HepG2 (cell line): ENCODE results near the gene EXOC3L4. TPM values are rescaled to one million over a fixed set of nuclear protein-coding genes. Genes with fewer than 3 reads are reported as not detected.
A peak's percentile ranks its signal among the peaks of the same experiment; 100 is the strongest.

ENCODE experiments used
- FOXA3 ChIP-seq: IDR thresholded peaks from 2 replicates; pipeline ENCODE4 v1.6.1; 2016; ENCODE audit warnings: missing genetic modification reagents, missing compliant biosample characterization
- HDAC1 ChIP-seq: sonication (generic); formaldehyde crosslinking; IDR thresholded peaks from 2 replicates; pipeline ENCODE4 v1.5.1; 2020; ENCODE audit warnings: mild to moderate bottlenecking, missing genetic modification reagents
- MAFK ChIP-seq, 2 experiments: IDR thresholded peaks in 1 of 2; conservative IDR thresholded peaks in 1 of 2; 2 replicates each; pipeline ENCODE4 v1.6.1; 2011; ENCODE audit warnings: improper control_type of control experiment in 2 of 2, low read length in 2 of 2
- NONO ChIP-seq, 2 experiments: fragments of 450-650 bp in 1 of 2; sonication (generic) in 1 of 2; formaldehyde crosslinking in 1 of 2; IDR thresholded peaks in 1 of 2; conservative IDR thresholded peaks in 1 of 2; 2 replicates each; pipeline versions ENCODE4 v1.6.1 to v1.8.0; 2017 to 2022; ENCODE audit warnings: mild to moderate bottlenecking in 1 of 2, missing genetic modification reagents in 1 of 2, moderate library complexity in 1 of 2
- POGZ ChIP-seq: sonication (generic); formaldehyde crosslinking; IDR thresholded peaks from 2 replicates; pipeline ENCODE4 v1.4.0; 2020; ENCODE audit warnings: mild to moderate bottlenecking, missing genetic modification reagents
- XBP1 ChIP-seq: sonication (generic); formaldehyde crosslinking; IDR thresholded peaks from 2 replicates; pipeline ENCODE4 v1.5.0; 2020; ENCODE audit warnings: missing genetic modification reagents
- XRCC5 ChIP-seq: fragments of 200-400 bp; formaldehyde crosslinking; optimal IDR thresholded peaks from 2 replicates; pipeline ENCODE3; 2017; ENCODE audit warnings: mild to moderate bottlenecking, low read length
- ZBTB4 ChIP-seq: sonication (generic); formaldehyde crosslinking; IDR thresholded peaks from 2 replicates; pipeline ENCODE4 v1.4.0; 2020; ENCODE audit warnings: missing genetic modification reagents, mild to moderate bottlenecking, borderline replicate concordance
- ZNF276 ChIP-seq: sonication (generic); formaldehyde crosslinking; IDR thresholded peaks from 2 replicates; pipeline ENCODE4 v1.4.0; 2020; ENCODE audit warnings: mild to moderate bottlenecking, low read depth, missing genetic modification reagents
- ZNF460 ChIP-seq: sonication (generic); formaldehyde crosslinking; IDR thresholded peaks from 2 replicates; pipeline ENCODE4 v1.5.1; 2020; ENCODE audit warnings: missing genetic modification reagents, mild to moderate bottlenecking, borderline replicate concordance
- ZNF563 ChIP-seq: sonication (generic); formaldehyde crosslinking; IDR thresholded peaks from 2 replicates; pipeline ENCODE4 v1.8.0; 2022; ENCODE audit warnings: mild to moderate bottlenecking, moderate library complexity, missing genetic modification reagents
- ZNF570 ChIP-seq: sonication (generic); formaldehyde crosslinking; IDR thresholded peaks from 2 replicates; pipeline ENCODE4 v1.4.0; 2020; ENCODE audit warnings: mild to moderate bottlenecking, missing genetic modification reagents, borderline replicate concordance
- ZNF879 ChIP-seq: sonication (generic); formaldehyde crosslinking; IDR thresholded peaks from 2 replicates; pipeline ENCODE4 v1.8.1; 2023; ENCODE audit warnings: missing genetic modification reagents
- polyA plus RNA-seq, 8 experiments: library from polyadenylated mRNA; depleted of rRNA in 3 of 8; stranded (reverse) in 7 of 8; unstranded in 1 of 8; fragments of >200 nt; fragmentation: Illumina TruSeq in 4 of 8; extraction: Trizol in 4 of 8; gene quantifications; 2 replicates each; pipeline versions ENCODE4 v1.2.1 to v1.2.3, GENCODE V29; 2011 to 2016; ENCODE audit warnings: low read depth in 4 of 8, missing spikeins in 1 of 8, mixed read lengths in 1 of 8; ENCODE audit not compliant: insufficient read depth in 1 of 8
- total RNA-seq, 5 experiments: library from RNA; depleted of rRNA; stranded (reverse); fragments of >200 nt; fragmentation: Illumina TruSeq; extraction: Trizol; gene quantifications; 2 replicates each; pipeline ENCODE4 v1.2.3, GENCODE V29; 2016; ENCODE audit warnings: low read depth in 1 of 5
- TF ChIP-seq, protein P1 (sequence below): sonication (generic); formaldehyde crosslinking; IDR thresholded peaks from 2 replicates; pipeline ENCODE4 v1.9.0; 2021; ENCODE audit warnings: missing genetic modification reagents, borderline replicate concordance
- TF ChIP-seq, protein P2 (sequence below): sonication (generic); formaldehyde crosslinking; IDR thresholded peaks from 2 replicates; pipeline ENCODE4 v1.4.0; 2020; ENCODE audit warnings: missing genetic modification reagents; ENCODE audit errors: not compliant biosample characterization
- TF ChIP-seq, protein P3 (sequence below): sonication (generic); formaldehyde crosslinking; IDR thresholded peaks from 2 replicates; pipeline ENCODE4 v1.4.0; 2020; ENCODE audit warnings: missing genetic modification reagents

Gene EXOC3L4
- total and polyA plus RNA-seq, 2 of the 13 experiments (the other 11 are each of a cell fraction or from before 2014, with no cell fraction given): 11.8 to 27.0 TPM

DNA sequence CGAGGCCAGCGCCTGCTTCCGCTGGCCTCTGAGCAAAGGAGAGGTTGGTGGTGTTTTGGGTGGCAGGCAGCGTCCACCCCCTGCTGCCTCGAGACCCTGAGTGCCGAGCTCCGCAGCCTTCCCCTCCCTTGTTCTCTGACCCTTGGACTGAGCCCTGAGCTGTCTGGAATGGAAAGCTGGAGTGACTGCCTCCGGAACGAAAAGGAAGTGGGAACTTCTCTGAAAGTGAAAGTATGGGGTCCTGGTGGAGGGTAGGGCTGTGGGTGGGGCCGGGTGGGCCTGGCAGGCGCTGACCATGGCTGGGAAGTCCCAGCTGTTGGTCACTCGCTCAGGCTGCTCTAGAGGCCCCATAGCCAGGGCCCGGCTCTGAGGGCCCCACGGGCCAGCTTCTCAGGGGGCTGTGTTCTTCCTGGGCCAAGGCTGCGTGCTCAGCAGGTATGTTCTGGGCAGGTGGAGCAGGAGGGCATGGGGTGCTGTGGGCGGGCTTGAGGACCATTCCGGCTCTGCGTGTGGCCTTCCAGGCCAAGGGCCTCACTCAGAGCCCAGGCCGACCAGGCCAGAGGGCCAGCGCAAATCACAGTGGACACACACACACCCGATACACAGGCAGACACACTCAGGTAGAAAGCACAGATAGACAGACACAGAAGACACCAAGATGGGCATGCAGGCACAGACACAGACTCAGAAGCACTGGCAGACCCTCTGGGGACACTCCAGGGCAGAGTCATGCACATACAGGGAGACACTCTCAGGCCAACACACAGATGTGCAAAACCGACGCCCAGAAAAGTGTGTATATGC is at the start of gene EXOC3L4 (continued):
- TF ChIP-seq ZNF460 (CRISPR knock-in tag): no peak
- TF ChIP-seq, protein P1, sequence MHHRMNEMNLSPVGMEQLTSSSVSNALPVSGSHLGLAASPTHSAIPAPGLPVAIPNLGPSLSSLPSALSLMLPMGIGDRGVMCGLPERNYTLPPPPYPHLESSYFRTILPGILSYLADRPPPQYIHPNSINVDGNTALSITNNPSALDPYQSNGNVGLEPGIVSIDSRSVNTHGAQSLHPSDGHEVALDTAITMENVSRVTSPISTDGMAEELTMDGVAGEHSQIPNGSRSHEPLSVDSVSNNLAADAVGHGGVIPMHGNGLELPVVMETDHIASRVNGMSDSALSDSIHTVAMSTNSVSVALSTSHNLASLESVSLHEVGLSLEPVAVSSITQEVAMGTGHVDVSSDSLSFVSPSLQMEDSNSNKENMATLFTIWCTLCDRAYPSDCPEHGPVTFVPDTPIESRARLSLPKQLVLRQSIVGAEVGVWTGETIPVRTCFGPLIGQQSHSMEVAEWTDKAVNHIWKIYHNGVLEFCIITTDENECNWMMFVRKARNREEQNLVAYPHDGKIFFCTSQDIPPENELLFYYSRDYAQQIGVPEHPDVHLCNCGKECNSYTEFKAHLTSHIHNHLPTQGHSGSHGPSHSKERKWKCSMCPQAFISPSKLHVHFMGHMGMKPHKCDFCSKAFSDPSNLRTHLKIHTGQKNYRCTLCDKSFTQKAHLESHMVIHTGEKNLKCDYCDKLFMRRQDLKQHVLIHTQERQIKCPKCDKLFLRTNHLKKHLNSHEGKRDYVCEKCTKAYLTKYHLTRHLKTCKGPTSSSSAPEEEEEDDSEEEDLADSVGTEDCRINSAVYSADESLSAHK: no peak
- no peak for TF ChIP-seq ZBTB4 (CRISPR knock-in tag)
- TF ChIP-seq, protein P2, sequence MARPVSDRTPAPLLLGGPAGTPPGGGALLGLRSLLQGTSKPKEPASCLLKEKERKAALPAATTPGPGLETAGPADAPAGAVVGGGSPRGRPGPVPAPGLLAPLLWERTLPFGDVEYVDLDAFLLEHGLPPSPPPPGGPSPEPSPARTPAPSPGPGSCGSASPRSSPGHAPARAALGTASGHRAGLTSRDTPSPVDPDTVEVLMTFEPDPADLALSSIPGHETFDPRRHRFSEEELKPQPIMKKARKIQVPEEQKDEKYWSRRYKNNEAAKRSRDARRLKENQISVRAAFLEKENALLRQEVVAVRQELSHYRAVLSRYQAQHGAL (CRISPR knock-in tag): no peak
- no peak for TF ChIP-seq MAFK (conservative IDR thresholded peaks at IDR 0.05 in 1 of 2, IDR thresholded peaks at IDR 0.05 in 1 of 2; ENCODE audit: low read length in 2 of 2)
- peak; percentile 82 for TF ChIP-seq HDAC1 (CRISPR knock-in tag)
- no peak for TF ChIP-seq XRCC5
- 0 out of 2 replicates have a peak, but pooled peaks have one; percentile 43 for TF ChIP-seq POGZ (CRISPR knock-in tag)
- TF ChIP-seq ZNF879 (CRISPR knock-in tag): no peak
- TF ChIP-seq ZNF563 (CRISPR knock-in tag): no peak
- TF ChIP-seq NONO (IDR thresholded peaks at IDR 0.05): no peak
- TF ChIP-seq NONO (CRISPR knock-in tag; conservative IDR thresholded peaks at IDR 0.05): peak; percentile 54; the same call in 1 of the 2 replicates
- no peak for TF ChIP-seq ZNF276 (CRISPR knock-in tag)
- no peak for TF ChIP-seq FOXA3
- TF ChIP-seq, protein P3, sequence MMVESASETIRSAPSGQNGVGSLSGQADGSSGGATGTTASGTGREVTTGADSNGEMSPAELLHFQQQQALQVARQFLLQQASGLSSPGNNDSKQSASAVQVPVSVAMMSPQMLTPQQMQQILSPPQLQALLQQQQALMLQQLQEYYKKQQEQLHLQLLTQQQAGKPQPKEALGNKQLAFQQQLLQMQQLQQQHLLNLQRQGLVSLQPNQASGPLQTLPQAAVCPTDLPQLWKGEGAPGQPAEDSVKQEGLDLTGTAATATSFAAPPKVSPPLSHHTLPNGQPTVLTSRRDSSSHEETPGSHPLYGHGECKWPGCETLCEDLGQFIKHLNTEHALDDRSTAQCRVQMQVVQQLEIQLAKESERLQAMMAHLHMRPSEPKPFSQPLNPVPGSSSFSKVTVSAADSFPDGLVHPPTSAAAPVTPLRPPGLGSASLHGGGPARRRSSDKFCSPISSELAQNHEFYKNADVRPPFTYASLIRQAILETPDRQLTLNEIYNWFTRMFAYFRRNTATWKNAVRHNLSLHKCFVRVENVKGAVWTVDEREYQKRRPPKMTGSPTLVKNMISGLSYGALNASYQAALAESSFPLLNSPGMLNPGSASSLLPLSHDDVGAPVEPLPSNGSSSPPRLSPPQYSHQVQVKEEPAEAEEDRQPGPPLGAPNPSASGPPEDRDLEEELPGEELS: peak; percentile 41; the same call in 1 of the 2 replicates
- no peak for TF ChIP-seq XBP1
- TF ChIP-seq ZNF570 (CRISPR knock-in tag): no peak
